MM.1S (cell line): ENCODE measurements around the gene IGFL1.
"Not testable (repeated sequence)": the region's sequence is repeated elsewhere in the genome, so short reads cannot be mapped to it uniquely, and the experiment has no call there.

Experiments
- DNase-seq: peaks from one replicate; pipeline ENCODE4 v3.0.0-alpha.2; 2015
- H2AFZ ChIP-seq: fragments of 300-600 bp; sonication (generic); 2 replicates; pipeline ENCODE4 v1.6.0; 2016; ENCODE audit warnings: antibody characterized with exemption, low read length
- H3F3A ChIP-seq: fragments of 300-600 bp; sonication (generic); 2 replicates; pipeline ENCODE4 v1.6.1; 2016; ENCODE audit warnings: mild to moderate bottlenecking, antibody characterized with exemption, low read length, moderate library complexity, mixed read lengths; ENCODE audit not compliant: insufficient read depth
- H3K27ac ChIP-seq: fragments of 300-600 bp; sonication (generic); 2 replicates; pipeline ENCODE4 v1.5.1; 2016; ENCODE audit warnings: mild to moderate bottlenecking, low read length
- H3K27me3 ChIP-seq: fragments of 300-600 bp; sonication (generic); replicated peaks from 2 replicates; pipeline ENCODE4 v1.6.0; 2016; ENCODE audit warnings: low read length; ENCODE audit not compliant: insufficient read depth
- H3K36me3 ChIP-seq: fragments of 300-600 bp; sonication (generic); replicated peaks from 2 replicates; pipeline ENCODE4 v1.6.1; 2016; ENCODE audit warnings: mild to moderate bottlenecking, low read length, mixed read lengths; ENCODE audit not compliant: insufficient read depth
- H3K4me1 ChIP-seq: fragments of 300-600 bp; sonication (generic); 2 replicates; pipeline ENCODE4 v1.6.1; 2016; ENCODE audit warnings: low read length, mixed read lengths
- H3K4me2 ChIP-seq: fragments of 300-600 bp; sonication (generic); 2 replicates; pipeline ENCODE4 v1.6.0; 2016; ENCODE audit warnings: low read depth, low read length
- H3K4me3 ChIP-seq: fragments of 300-600 bp; sonication (generic); 2 replicates; pipeline ENCODE4 v1.5.1; 2016; ENCODE audit warnings: low read length, mixed read lengths
- H3K79me2 ChIP-seq: fragments of 300-600 bp; sonication (generic); 2 replicates; pipeline ENCODE4 v1.6.1; 2016; ENCODE audit warnings: mixed run types, low read length, mixed read lengths
- H3K9ac ChIP-seq: fragments of 300-600 bp; sonication (generic); 2 replicates; pipeline ENCODE4 v1.6.1; 2016; ENCODE audit warnings: low read length, mixed read lengths
- H3K9me2 ChIP-seq: fragments of 300-600 bp; sonication (generic); replicated peaks from 2 replicates; pipeline ENCODE4 v1.6.1; 2016; ENCODE audit warnings: mild to moderate bottlenecking, low read length, mixed read lengths; ENCODE audit not compliant: insufficient read depth
- H3K9me3 ChIP-seq: fragments of 300-600 bp; sonication (generic); replicated peaks from 2 replicates; pipeline ENCODE4 v1.6.1; 2016; ENCODE audit warnings: mild to moderate bottlenecking, low read length, mixed read lengths; ENCODE audit not compliant: insufficient read depth
- H4K20me1 ChIP-seq: fragments of 300-600 bp; sonication (generic); 2 replicates; pipeline ENCODE4 v1.6.1; 2016; ENCODE audit warnings: mild to moderate bottlenecking, low read length, moderate library complexity, mixed read lengths; ENCODE audit not compliant: insufficient read depth
- EZH2 ChIP-seq: fragments of 300-600 bp; sonication (generic); optimal IDR thresholded peaks from 2 replicates; pipeline ENCODE3; 2017; ENCODE audit warnings: low read depth, mild to moderate bottlenecking, antibody characterized with exemption, low read length, mixed read lengths
- EZH2phosphoT487 ChIP-seq: fragments of 300-600 bp; sonication (generic); IDR thresholded peaks from 2 replicates; pipeline ENCODE4 v1.6.1; 2018; ENCODE audit warnings: antibody characterized with exemption, low read length
- TF ChIP-seq, protein P1 (sequence below): fragments of 300-600 bp; sonication (generic); IDR thresholded peaks from 2 replicates; pipeline ENCODE4 v1.5.1; 2016; ENCODE audit warnings: antibody characterized with exemption, low read length, mixed read lengths

The IGFL1 gene

DNA sequence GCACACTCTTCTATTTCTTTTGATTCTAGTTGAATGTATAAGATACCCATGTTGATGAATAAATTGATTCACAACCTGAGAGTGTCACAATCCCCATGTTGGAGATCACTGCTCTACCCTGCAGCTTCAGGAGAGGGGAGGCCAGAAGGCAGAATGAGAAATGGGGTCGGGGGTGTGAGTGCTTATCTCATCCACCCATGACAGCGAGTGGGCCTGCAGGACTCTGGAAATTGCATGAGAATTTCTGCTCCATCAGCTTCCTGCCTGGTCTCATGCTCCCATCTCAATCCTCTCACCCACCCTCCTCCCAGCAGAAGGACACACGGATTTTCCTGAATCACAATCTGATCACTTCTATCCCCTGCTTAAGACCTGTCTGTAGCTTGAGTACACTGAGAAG, 22.9 kb upstream of the IGFL1 start:
- Histone ChIP-seq H3K4me1 (no peaks in the 10 kb centered on the region), H3K79me2 (no peaks in the 10 kb centered on the region), H3K4me2 (no peak overlapping the region), H3K27me3 (peaks cover 82% of the 10 kb centered on the region), H3F3A (no peaks in the 10 kb centered on the region), H3K9ac (no peak overlapping the region), H3K9me3 (no peaks in the 10 kb centered on the region), H2AFZ (no peak overlapping the region), H3K36me3 (no peaks in the 10 kb centered on the region), H4K20me1 (no peaks in the 10 kb centered on the region), H3K4me3 (no peak overlapping the region), H3K27ac (no peak overlapping the region), H3K9me2 (no peaks in the 10 kb centered on the region)
- no peak for DNase-seq
- TF ChIP-seq EZH2phosphoT487 (no peak), EZH2 (no peak)
- TF ChIP-seq, protein P1, sequence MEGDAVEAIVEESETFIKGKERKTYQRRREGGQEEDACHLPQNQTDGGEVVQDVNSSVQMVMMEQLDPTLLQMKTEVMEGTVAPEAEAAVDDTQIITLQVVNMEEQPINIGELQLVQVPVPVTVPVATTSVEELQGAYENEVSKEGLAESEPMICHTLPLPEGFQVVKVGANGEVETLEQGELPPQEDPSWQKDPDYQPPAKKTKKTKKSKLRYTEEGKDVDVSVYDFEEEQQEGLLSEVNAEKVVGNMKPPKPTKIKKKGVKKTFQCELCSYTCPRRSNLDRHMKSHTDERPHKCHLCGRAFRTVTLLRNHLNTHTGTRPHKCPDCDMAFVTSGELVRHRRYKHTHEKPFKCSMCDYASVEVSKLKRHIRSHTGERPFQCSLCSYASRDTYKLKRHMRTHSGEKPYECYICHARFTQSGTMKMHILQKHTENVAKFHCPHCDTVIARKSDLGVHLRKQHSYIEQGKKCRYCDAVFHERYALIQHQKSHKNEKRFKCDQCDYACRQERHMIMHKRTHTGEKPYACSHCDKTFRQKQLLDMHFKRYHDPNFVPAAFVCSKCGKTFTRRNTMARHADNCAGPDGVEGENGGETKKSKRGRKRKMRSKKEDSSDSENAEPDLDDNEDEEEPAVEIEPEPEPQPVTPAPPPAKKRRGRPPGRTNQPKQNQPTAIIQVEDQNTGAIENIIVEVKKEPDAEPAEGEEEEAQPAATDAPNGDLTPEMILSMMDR, result no peak

DNA sequence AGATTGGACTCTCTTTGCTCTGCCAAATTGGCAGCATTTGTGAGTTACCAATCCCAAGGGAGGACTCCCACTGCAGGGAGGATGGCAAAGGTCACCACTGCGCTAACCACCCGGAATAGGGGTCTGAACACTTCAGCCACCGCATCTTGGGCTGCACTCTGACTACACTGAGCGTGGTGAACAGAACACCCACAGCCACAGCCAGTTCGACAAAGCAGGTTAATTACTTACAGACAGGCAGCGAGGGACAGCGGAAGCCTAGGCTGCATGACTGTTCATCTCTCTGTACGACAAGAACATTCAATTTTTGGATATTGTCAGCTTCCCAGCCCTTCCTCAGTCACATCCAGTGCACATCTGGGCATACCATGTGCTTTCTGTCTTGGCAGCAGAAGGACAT, 21.7 kb upstream of the IGFL1 start:
- not testable (repeated sequence) for H3K4me1 ChIP-seq, H3K27ac ChIP-seq, DNase-seq, H3K4me3 ChIP-seq, H3K79me2 ChIP-seq, H3K4me2 ChIP-seq, H3K9me3 ChIP-seq, H2AFZ ChIP-seq, H4K20me1 ChIP-seq, H3K9ac ChIP-seq, H3K36me3 ChIP-seq, H3K9me2 ChIP-seq, H3F3A ChIP-seq
- H3K27me3 ChIP-seq, result peaks cover 82% of the 10 kb centered on the region

DNA sequence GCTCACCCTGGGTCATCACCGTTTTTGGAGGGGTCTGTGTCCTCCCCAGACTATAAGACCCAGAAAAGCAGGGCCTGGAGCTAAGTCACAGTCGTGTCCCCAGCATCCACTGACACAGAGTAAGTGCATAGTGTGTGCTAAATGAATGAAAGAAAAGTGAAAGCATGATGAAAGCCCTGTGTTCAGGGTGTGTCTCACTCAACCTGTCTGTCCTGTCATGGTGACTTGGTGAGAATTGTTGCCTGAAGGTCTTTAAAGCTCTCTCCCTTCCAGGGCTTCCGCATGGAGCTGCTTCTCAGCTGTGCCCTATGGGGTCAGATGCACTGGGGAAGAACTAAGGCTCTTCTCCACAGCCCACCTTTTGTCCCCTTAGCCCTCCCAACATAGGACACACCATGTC, 20.5 kb upstream of the IGFL1 start:
- Histone ChIP-seq H3K27ac (no peak overlapping the region), H3K36me3 (no peaks in the 10 kb centered on the region), H2AFZ (no peak overlapping the region), H3K4me3 (no peak overlapping the region), H3K79me2 (no peaks in the 10 kb centered on the region), H3F3A (no peaks in the 10 kb centered on the region), H4K20me1 (no peaks in the 10 kb centered on the region), H3K4me2 (no peak overlapping the region), H3K9ac (no peak overlapping the region), H3K9me3 (no peaks in the 10 kb centered on the region), H3K4me1 (no peaks in the 10 kb centered on the region), H3K27me3 (peaks cover 87% of the 10 kb centered on the region), H3K9me2 (no peaks in the 10 kb centered on the region)
- DNase-seq, result no peak
- TF ChIP-seq EZH2phosphoT487 (no peak), EZH2 (no peak)
- TF ChIP-seq, protein P1, result no peak

DNA sequence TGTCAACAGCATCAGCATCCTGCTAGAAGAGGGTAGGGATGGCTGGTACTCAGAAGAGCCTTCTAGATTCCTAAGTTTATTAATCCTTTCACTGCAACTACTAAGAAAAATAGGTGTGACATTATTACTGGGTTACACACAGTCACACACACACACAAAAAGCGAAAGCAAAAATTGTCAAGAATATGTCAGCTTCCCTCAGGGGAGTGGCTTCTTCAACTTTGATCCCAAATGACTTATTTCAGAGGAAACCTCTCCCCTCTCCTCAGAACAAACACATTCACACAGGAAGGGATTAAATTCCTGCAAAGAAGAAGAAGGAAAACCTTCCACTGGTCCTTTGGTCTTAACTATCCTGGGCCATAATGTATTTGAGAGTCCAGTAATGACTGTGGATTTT, 20.1 kb upstream of the IGFL1 start:
- H3F3A ChIP-seq, result no peaks in the 10 kb centered on the region
- H3K36me3 ChIP-seq, result no peaks in the 10 kb centered on the region
- no peak overlapping the region for H3K9ac ChIP-seq
- TF ChIP-seq EZH2 (no peak), EZH2phosphoT487 (no peak)
- TF ChIP-seq, protein P1, result no peak
- H3K4me2 ChIP-seq, result no peak overlapping the region
- no peaks in the 10 kb centered on the region for H3K79me2 ChIP-seq
- H3K9me3 ChIP-seq, result no peaks in the 10 kb centered on the region
- no peaks in the 10 kb centered on the region for H3K4me1 ChIP-seq
- H4K20me1 ChIP-seq, result no peaks in the 10 kb centered on the region
- no peak for DNase-seq
- H3K27ac ChIP-seq, result no peak overlapping the region
- H3K9me2 ChIP-seq, result no peaks in the 10 kb centered on the region
- peaks cover 87% of the 10 kb centered on the region for H3K27me3 ChIP-seq
- no peak overlapping the region for H2AFZ ChIP-seq
- no peak overlapping the region for H3K4me3 ChIP-seq
